HUES48 (cell line): ENCODE data around the gene SLC15A3.

ENCODE experiments used
- H3K27ac ChIP-seq: one replicate; pipeline ENCODE4 v1.7.0; 2013; ENCODE audit warnings: low read depth, low read length, inconsistent platforms
- H3K27me3 ChIP-seq: 2 replicates; pipeline ENCODE4 v1.6.1; 2013; ENCODE audit warnings: mild to moderate bottlenecking, low read length; ENCODE audit not compliant: control insufficient read depth, insufficient read depth
- H3K36me3 ChIP-seq: 2 replicates; pipeline ENCODE4 v1.6.1; 2013; ENCODE audit warnings: low read length; ENCODE audit not compliant: control insufficient read depth, insufficient read depth
- H3K4me1 ChIP-seq: 2 replicates; pipeline ENCODE4 v1.6.1; 2013; ENCODE audit warnings: mild to moderate bottlenecking, low read length; ENCODE audit not compliant: control insufficient read depth, insufficient read depth
- H3K4me3 ChIP-seq: 2 replicates; pipeline ENCODE4 v1.5.1; 2013; ENCODE audit warnings: mild to moderate bottlenecking, low read depth, low read length
- H3K9ac ChIP-seq: 2 replicates; pipeline ENCODE4 v1.6.1; 2013; ENCODE audit warnings: mild to moderate bottlenecking, low read depth, low read length, moderate library complexity
- H3K9me3 ChIP-seq: 2 replicates; pipeline ENCODE4 v1.6.1; 2013; ENCODE audit warnings: low read length; ENCODE audit not compliant: control insufficient read depth, insufficient read depth

The SLC15A3 gene

GRCh38 chr11:60929764-60930163, 22.2 kb downstream of the SLC15A3 start:
- Histone ChIP-seq H3K36me3 (peaks cover 69% of the 10 kb centered on the region), H3K27ac (no peak overlapping the region), H3K4me3 (no peak overlapping the region), H3K9me3 (no peaks in the 10 kb centered on the region), H3K9ac (no peak overlapping the region), H3K4me1 (peaks cover 15% of the 10 kb centered on the region), H3K27me3 (no peaks in the 10 kb centered on the region; the same call in 1 of the 2 replicates)

GRCh38 chr11:60928563-60929001, 23.4 kb downstream of the SLC15A3 start:
- peaks cover 18% of the 10 kb centered on the region for H3K4me1 ChIP-seq
- H3K27ac ChIP-seq: no peak overlapping the region
- H3K9ac ChIP-seq: no peak overlapping the region
- no peaks in the 10 kb centered on the region; the same call in 1 of the 2 replicates for H3K27me3 ChIP-seq
- H3K4me3 ChIP-seq: no peak overlapping the region
- no peaks in the 10 kb centered on the region for H3K9me3 ChIP-seq
- H3K36me3 ChIP-seq: peaks cover 64% of the 10 kb centered on the region

- H3K27me3 ChIP-seq: no peaks in the 10 kb centered on the region; the same call in 1 of the 2 replicates
- no peaks in the 10 kb centered on the region for H3K9me3 ChIP-seq
- H3K27ac ChIP-seq: no peak overlapping the region
- H3K4me1 ChIP-seq: peaks cover 14% of the 10 kb centered on the region
- H3K9ac ChIP-seq: no peak overlapping the region
- peaks cover 61% of the 10 kb centered on the region for H3K36me3 ChIP-seq
- H3K4me3 ChIP-seq: no peak overlapping the region
Measured at GRCh38 chr11:60927600-60927999, 24.4 kb downstream of the SLC15A3 start.

GRCh38 chr11:60927061-60927592, 24.8 kb downstream of the SLC15A3 start:
- H3K27me3 ChIP-seq: no peaks in the 10 kb centered on the region; the same call in 1 of the 2 replicates
- peaks cover 60% of the 10 kb centered on the region for H3K36me3 ChIP-seq
- H3K9me3 ChIP-seq: no peaks in the 10 kb centered on the region
- H3K9ac ChIP-seq: no peak overlapping the region
- peaks cover 10% of the 10 kb centered on the region for H3K4me1 ChIP-seq
- no peak overlapping the region for H3K4me3 ChIP-seq
- H3K27ac ChIP-seq: no peak overlapping the region

GRCh38 chr11:60926500-60926899, 25.5 kb downstream of the SLC15A3 start:
- Histone ChIP-seq H3K27me3 (no peaks in the 10 kb centered on the region; the same call in 1 of the 2 replicates), H3K4me3 (no peak overlapping the region), H3K4me1 (peaks cover 9% of the 10 kb centered on the region), H3K36me3 (peaks cover 59% of the 10 kb centered on the region), H3K9me3 (no peaks in the 10 kb centered on the region), H3K27ac (no peak overlapping the region), H3K9ac (no peak overlapping the region)

GRCh38 chr11:60925868-60926267, 26.1 kb downstream of the SLC15A3 start:
- Histone ChIP-seq H3K27ac (no peak overlapping the region), H3K4me1 (peaks cover 9% of the 10 kb centered on the region), H3K27me3 (no peaks in the 10 kb centered on the region; the same call in 1 of the 2 replicates), H3K4me3 (peak overlapping the region; percentile 72), H3K36me3 (peaks cover 59% of the 10 kb centered on the region), H3K9ac (no peak overlapping the region), H3K9me3 (no peaks in the 10 kb centered on the region)

GRCh38 chr11:60924906-60925853, 26.8 kb downstream of the SLC15A3 start:
- Histone ChIP-seq H3K4me1 (peaks cover 9% of the 10 kb centered on the region), H3K9ac (peak overlapping the region; percentile 36), H3K27me3 (no peaks in the 10 kb centered on the region; the same call in 1 of the 2 replicates), H3K9me3 (no peaks in the 10 kb centered on the region), H3K27ac (no peak overlapping the region), H3K4me3 (peak overlapping the region; percentile 72), H3K36me3 (peaks cover 59% of the 10 kb centered on the region)

GRCh38 chr11:60924110-60924905, 27.7 kb downstream of the SLC15A3 start, which contains the start of gene TMEM132A:
Gene TMEM132A (plus strand): TSS chr11:60924460. CDS start chr11:60924634, 174 bp downstream.
- Histone ChIP-seq H3K4me1 (peaks cover 9% of the 10 kb centered on the region), H3K27ac (no peak within 1 kb of the TSS), H3K36me3 (peaks cover 58% of the 10 kb centered on the region), H3K27me3 (no peaks in the 10 kb centered on the region; the same call in 1 of the 2 replicates), H3K9me3 (no peaks in the 10 kb centered on the region), H3K9ac (peak within 1 kb of the TSS; percentile 36), H3K4me3 (peak within 1 kb of the TSS; percentile 72)

- no peak overlapping the region for H3K27ac ChIP-seq
- no peaks in the 10 kb centered on the region for H3K9me3 ChIP-seq
- peak overlapping the region; percentile 72; the same call in 1 of the 2 replicates for H3K4me3 ChIP-seq
- no peaks in the 10 kb centered on the region; the same call in 1 of the 2 replicates for H3K27me3 ChIP-seq
- H3K4me1 ChIP-seq: peaks cover 9% of the 10 kb centered on the region
- H3K9ac ChIP-seq: no peak overlapping the region
- peaks cover 52% of the 10 kb centered on the region for H3K36me3 ChIP-seq
Measured at GRCh38 chr11:60923800-60924109, 28.2 kb downstream of the SLC15A3 start.

- Histone ChIP-seq H3K36me3 (peaks cover 49% of the 10 kb centered on the region), H3K4me1 (peaks cover 9% of the 10 kb centered on the region), H3K9ac (no peak overlapping the region), H3K4me3 (no peak overlapping the region), H3K27ac (no peak overlapping the region), H3K27me3 (no peaks in the 10 kb centered on the region; the same call in 1 of the 2 replicates), H3K9me3 (no peaks in the 10 kb centered on the region)
Measured at GRCh38 chr11:60923326-60923725, 28.6 kb downstream of the SLC15A3 start.
